Central memory CD8-positive, alpha-beta T cell (primary cell): Measurements from ENCODE around the gene CTNNA1.

Experiments
- ATAC-seq: fragments of 150-1000 bp; cut with Tn5 transposase; replicated peaks from 2 replicates; pipeline ENCODE4 v1.10.0; 2022; ENCODE audit warnings: mild to moderate bottlenecking, moderate FRiP score, moderate number of reproducible peaks; ENCODE audit not compliant: poor library complexity, severe bottlenecking; ENCODE audit errors: extremely low read depth
- DNase-seq, 2 donors: peaks; one replicate each; pipeline ENCODE4 v3.0.0; 2021; ENCODE audit warnings: low spot score in 2 of 2
- H3K27ac Mint-ChIP-seq: one replicate; pipeline ENCODE4 v1.8.0; 2022; ENCODE audit warnings: low read depth, mild to moderate bottlenecking, moderate library complexity, mixed read lengths
- H3K27me3 Mint-ChIP-seq: one replicate; pipeline ENCODE4 v1.8.0; 2022; ENCODE audit warnings: mixed read lengths
- H3K36me3 Mint-ChIP-seq: one replicate; pipeline ENCODE4 v1.8.0; 2022; ENCODE audit warnings: mild to moderate bottlenecking, moderate library complexity, mixed read lengths; ENCODE audit not compliant: insufficient read depth
- H3K4me1 Mint-ChIP-seq: one replicate; pipeline ENCODE4 v1.8.0; 2022; ENCODE audit warnings: mixed read lengths
- H3K4me3 Mint-ChIP-seq: one replicate; pipeline ENCODE4 v1.8.0; 2022; ENCODE audit warnings: mild to moderate bottlenecking, moderate library complexity, mixed read lengths
- H3K9me3 Mint-ChIP-seq: one replicate; pipeline ENCODE4 v1.8.0; 2022; ENCODE audit warnings: mixed read lengths

Gene CTNNA1

DNA sequence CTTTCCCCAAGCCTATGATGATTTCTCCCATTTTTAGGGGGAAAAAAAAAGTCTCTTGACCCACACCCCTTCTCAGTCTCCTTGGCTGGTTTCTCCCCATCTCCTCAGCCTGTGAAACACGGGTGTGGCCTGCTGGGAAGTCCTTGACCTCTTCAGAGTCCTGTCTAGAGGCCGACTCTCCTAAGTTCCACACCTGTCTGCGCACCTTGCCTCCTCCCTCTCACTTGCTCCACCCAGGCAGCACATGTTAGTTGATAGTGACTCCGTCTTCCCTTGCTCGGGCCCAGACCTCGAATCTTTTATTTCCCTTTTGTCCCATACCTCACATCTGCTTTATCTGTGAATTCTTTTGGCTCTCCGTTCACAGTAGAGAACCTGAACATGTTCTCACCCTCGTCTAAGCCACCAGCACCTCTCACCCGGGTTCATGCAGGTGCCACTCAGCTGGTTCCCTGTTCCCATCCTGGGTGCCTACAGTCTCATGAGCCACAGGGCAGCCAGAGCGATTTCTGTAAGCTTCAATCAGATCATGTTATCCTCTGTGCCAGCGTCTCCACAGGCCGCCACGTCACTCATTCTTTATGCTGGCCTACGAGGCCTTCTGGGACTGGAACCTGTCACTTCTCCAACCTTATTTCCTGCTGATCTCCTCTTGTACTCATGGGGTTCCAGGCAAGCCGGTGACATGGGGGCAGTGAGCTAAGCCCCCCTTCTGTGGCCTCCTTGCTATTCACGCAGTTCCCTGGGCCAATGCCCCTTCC lies 173.6 kb downstream of the CTNNA1 start:
- H3K36me3 Mint-ChIP-seq = peaks cover 9% of the 10 kb centered on the region
- ATAC-seq (no peak), DNase-seq (no peak)
- H3K9me3 Mint-ChIP-seq = no peaks in the 10 kb centered on the region
- H3K27me3 Mint-ChIP-seq = no peaks in the 10 kb centered on the region
- no peak overlapping the region for H3K4me3 Mint-ChIP-seq
- H3K4me1 Mint-ChIP-seq = no peaks in the 10 kb centered on the region
- H3K27ac Mint-ChIP-seq = no peak overlapping the region

GRCh38 chr5:138927544-138927943 lies 174.3 kb downstream of the CTNNA1 start:
- Mint-ChIP-seq H3K36me3 (peaks cover 9% of the 10 kb centered on the region), H3K4me3 (no peak overlapping the region), H3K4me1 (no peaks in the 10 kb centered on the region), H3K27me3 (no peaks in the 10 kb centered on the region), H3K27ac (no peak overlapping the region), H3K9me3 (no peaks in the 10 kb centered on the region)
- no peak for ATAC-seq
- DNase-seq = no peak

- Mint-ChIP-seq H3K9me3 (no peaks in the 10 kb centered on the region), H3K36me3 (peaks cover 9% of the 10 kb centered on the region), H3K4me1 (no peaks in the 10 kb centered on the region), H3K27ac (no peak overlapping the region), H3K4me3 (no peak overlapping the region), H3K27me3 (no peaks in the 10 kb centered on the region)
- no peak for DNase-seq
- no peak for ATAC-seq
These were observed 174.8 kb downstream of the CTNNA1 start for GRCh38 chr5:138927979-138928378.

GRCh38 chr5:138929571-138929955 lies 176.3 kb downstream of the CTNNA1 start:
- Mint-ChIP-seq H3K36me3 (peaks cover 14% of the 10 kb centered on the region), H3K9me3 (no peaks in the 10 kb centered on the region), H3K27ac (no peak overlapping the region), H3K4me3 (no peak overlapping the region), H3K27me3 (no peaks in the 10 kb centered on the region), H3K4me1 (no peaks in the 10 kb centered on the region)
- no peak for DNase-seq
- no peak for ATAC-seq

DNA sequence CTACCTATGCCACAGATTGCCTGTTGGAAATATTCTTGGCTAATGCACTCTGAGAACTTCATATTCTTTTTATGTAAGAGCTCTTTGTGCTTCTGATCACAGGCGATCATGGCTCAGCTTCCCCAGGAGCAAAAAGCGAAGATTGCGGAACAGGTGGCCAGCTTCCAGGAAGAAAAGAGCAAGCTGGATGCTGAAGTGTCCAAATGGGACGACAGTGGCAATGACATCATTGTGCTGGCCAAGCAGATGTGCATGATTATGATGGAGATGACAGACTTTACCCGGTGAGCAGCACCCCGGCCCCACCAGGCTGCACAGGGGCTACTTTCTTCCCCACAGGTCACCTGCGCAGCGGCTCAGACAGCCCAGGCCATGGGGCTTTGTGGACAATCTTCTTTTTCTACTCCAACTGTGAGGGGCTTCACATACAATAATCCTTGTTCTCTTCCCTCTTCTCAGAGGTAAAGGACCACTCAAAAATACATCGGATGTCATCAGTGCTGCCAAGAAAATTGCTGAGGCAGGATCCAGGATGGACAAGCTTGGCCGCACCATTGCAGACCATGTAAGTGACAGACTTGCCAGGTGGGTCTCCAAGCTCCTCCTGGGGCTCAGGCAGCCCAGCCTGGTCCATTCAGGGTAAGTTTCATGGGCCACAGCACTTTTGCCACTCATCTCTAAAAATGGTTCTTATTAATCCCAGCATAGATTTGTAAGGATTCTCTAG lies 177.3 kb downstream of the CTNNA1 start:
- peaks cover 14% of the 10 kb centered on the region for H3K36me3 Mint-ChIP-seq

DNA sequence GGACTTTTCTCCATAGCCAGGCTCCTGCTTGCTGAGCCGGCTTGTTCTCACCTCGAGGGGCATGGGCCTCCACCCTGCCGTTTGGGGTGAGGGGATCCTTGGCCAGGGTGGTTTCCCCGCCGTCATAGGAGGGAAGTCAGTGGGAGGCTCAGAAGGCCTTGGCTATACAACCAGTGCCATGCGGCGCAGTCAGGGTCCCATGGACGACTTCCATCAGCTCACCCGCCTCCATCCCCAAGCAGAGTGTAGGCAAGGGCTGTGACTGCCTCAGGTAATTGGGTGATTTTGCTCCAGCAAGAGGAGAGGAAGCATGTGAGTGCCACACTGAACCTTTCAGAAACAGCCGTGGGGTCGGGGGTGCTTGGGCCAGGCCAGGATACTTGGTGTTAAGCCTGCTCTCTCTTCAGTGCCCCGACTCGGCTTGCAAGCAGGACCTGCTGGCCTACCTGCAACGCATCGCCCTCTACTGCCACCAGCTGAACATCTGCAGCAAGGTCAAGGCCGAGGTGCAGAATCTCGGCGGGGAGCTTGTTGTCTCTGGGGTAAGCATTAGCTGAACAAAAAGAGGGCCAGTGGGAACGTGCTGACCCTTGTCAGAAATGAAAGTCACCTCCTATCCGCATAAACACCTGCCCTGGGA lies 179.1 kb downstream of the CTNNA1 start:
- H3K4me3 Mint-ChIP-seq = no peak overlapping the region
- H3K27ac Mint-ChIP-seq = no peak overlapping the region
- no peaks in the 10 kb centered on the region for H3K9me3 Mint-ChIP-seq
- H3K36me3 Mint-ChIP-seq = peaks cover 17% of the 10 kb centered on the region
- ATAC-seq = no peak
- H3K4me1 Mint-ChIP-seq = no peaks in the 10 kb centered on the region
- DNase-seq = no peak
- H3K27me3 Mint-ChIP-seq = no peaks in the 10 kb centered on the region

More for the DNA sequence above, 177.3 kb downstream of the CTNNA1 start:
- Mint-ChIP-seq H3K4me3 (no peak overlapping the region), H3K27me3 (no peaks in the 10 kb centered on the region), H3K27ac (no peak overlapping the region), H3K9me3 (no peaks in the 10 kb centered on the region), H3K4me1 (no peaks in the 10 kb centered on the region)
- ATAC-seq = no peak
- DNase-seq = no peak

- Mint-ChIP-seq H3K4me3 (no peak overlapping the region), H3K9me3 (no peaks in the 10 kb centered on the region), H3K27ac (no peak overlapping the region), H3K4me1 (no peaks in the 10 kb centered on the region), H3K36me3 (peaks cover 17% of the 10 kb centered on the region), H3K27me3 (no peaks in the 10 kb centered on the region)
- ATAC-seq = no peak
- no peak for DNase-seq
These were observed 180.5 kb downstream of the CTNNA1 start for GRCh38 chr5:138933522-138934290.

- DNase-seq = no peak
- Mint-ChIP-seq H3K27me3 (no peaks in the 10 kb centered on the region), H3K4me3 (no peak overlapping the region), H3K9me3 (no peaks in the 10 kb centered on the region), H3K36me3 (peaks cover 17% of the 10 kb centered on the region), H3K4me1 (no peaks in the 10 kb centered on the region), H3K27ac (no peak overlapping the region)
- no peak for ATAC-seq
These were observed 181.7 kb downstream of the CTNNA1 start for GRCh38 chr5:138934971-138935370.

DNA sequence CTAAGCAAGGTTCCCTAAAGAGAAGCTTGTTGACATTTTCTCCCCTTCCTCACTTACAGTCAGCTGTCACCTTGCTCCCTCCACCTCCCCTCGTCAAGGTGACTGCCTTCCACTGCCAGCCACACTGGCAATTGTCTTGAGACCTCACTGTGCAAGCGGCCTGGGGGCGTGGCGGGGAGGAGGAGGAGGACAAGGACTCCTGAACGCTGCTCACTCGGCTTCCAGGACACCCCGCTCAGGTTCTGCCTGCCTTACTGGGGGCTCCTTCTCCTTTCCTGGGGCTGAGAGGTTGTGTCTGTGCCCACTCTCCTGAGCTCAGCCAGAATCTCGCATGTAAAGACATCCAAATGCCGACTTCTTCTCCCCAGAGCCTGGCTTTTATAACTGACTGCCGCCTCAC lies 182.2 kb downstream of the CTNNA1 start:
- H3K36me3 Mint-ChIP-seq = peaks cover 15% of the 10 kb centered on the region
- ATAC-seq (no peak), DNase-seq (no peak)
- H3K27ac Mint-ChIP-seq = no peak overlapping the region
- H3K4me1 Mint-ChIP-seq = no peaks in the 10 kb centered on the region
- no peaks in the 10 kb centered on the region for H3K27me3 Mint-ChIP-seq
- H3K4me3 Mint-ChIP-seq = no peak overlapping the region
- H3K9me3 Mint-ChIP-seq = no peaks in the 10 kb centered on the region

GRCh38 chr5:138936225-138936967 lies 183.2 kb downstream of the CTNNA1 start:
- Mint-ChIP-seq H3K27me3 (no peaks in the 10 kb centered on the region), H3K36me3 (peaks cover 11% of the 10 kb centered on the region), H3K27ac (no peak overlapping the region), H3K4me3 (no peak overlapping the region), H3K4me1 (no peaks in the 10 kb centered on the region), H3K9me3 (no peaks in the 10 kb centered on the region)
- DNase-seq = no peak
- no peak for ATAC-seq

- H3K36me3 Mint-ChIP-seq = peaks cover 10% of the 10 kb centered on the region
- DNase-seq (no peak), ATAC-seq (no peak)
- H3K27ac Mint-ChIP-seq = no peak overlapping the region
- no peak overlapping the region for H3K4me3 Mint-ChIP-seq
- H3K4me1 Mint-ChIP-seq = no peaks in the 10 kb centered on the region
- no peaks in the 10 kb centered on the region for H3K27me3 Mint-ChIP-seq
- no peaks in the 10 kb centered on the region for H3K9me3 Mint-ChIP-seq
These were observed 183.7 kb downstream of the CTNNA1 start for GRCh38 chr5:138936968-138937345.
